ENCODE data around the gene GATA2.

The GATA2 gene

GRCh38 chr3:128432301-128432970 lies 60.6 kb downstream of the GATA2 start:
- peak; percentile 47 to 84 for DNase-seq

GRCh38 chr3:128431803-128432300 lies 61.1 kb downstream of the GATA2 start:
- DNase-seq = no peak

GRCh38 chr3:128430731-128431130 lies 62.3 kb downstream of the GATA2 start:
- no peak for DNase-seq

GRCh38 chr3:128430301-128430700 lies 62.7 kb downstream of the GATA2 start:
- peak in 1 of 2 experiments; percentile 44 for DNase-seq

- no peak for DNase-seq
Observed at GRCh38 chr3:128429751-128430150, 63.2 kb downstream of the GATA2 start.

All from NCI-H526 (cell line).